ENCODE data around the gene POLD3.
"Not testable (repeated sequence)": the region's sequence is repeated elsewhere in the genome, so short reads cannot be mapped to it uniquely, and the experiment has no call there.

The POLD3 gene

GRCh38 chr11:74639533-74639932, 47.2 kb downstream of the POLD3 start:
- DNase-seq, result no peak

GRCh38 chr11:74641289-74641688, 48.9 kb downstream of the POLD3 start:
- DNase-seq, result peak; percentile 99

- DNase-seq, result peak; percentile 57
Measured at GRCh38 chr11:74641905-74642304, 49.5 kb downstream of the POLD3 start.

GRCh38 chr11:74642912-74643311, 50.5 kb downstream of the POLD3 start:
- DNase-seq, result no peak

- no peak for DNase-seq
Measured at GRCh38 chr11:74644081-74644480, 51.7 kb downstream of the POLD3 start.

GRCh38 chr11:74646215-74646614, 53.8 kb downstream of the POLD3 start:
- DNase-seq, result no peak

GRCh38 chr11:74646954-74647353, 54.6 kb downstream of the POLD3 start:
- no peak for DNase-seq

GRCh38 chr11:74647404-74647803, 55.0 kb downstream of the POLD3 start:
- no peak for DNase-seq

- DNase-seq, result no peak
Measured at GRCh38 chr11:74647831-74648230, 55.4 kb downstream of the POLD3 start.

GRCh38 chr11:74648894-74649293, 56.5 kb downstream of the POLD3 start:
- no peak for DNase-seq

- DNase-seq, result peak; percentile 80
Measured at GRCh38 chr11:74650498-74650897, 58.1 kb downstream of the POLD3 start.

- DNase-seq, result no peak
Measured at GRCh38 chr11:74654976-74655375, 62.6 kb downstream of the POLD3 start.

GRCh38 chr11:74659124-74659523, 66.7 kb downstream of the POLD3 start:
- DNase-seq, result not testable (repeated sequence)

- DNase-seq, result no peak
Measured at GRCh38 chr11:74662487-74663103, 70.2 kb downstream of the POLD3 start.

GRCh38 chr11:74663315-74663714, 70.9 kb downstream of the POLD3 start:
- DNase-seq, result no peak

GRCh38 chr11:74669211-74670160, 77.1 kb downstream of the POLD3 start:
- DNase-seq, result no peak

- DNase-seq, result no peak
Measured at GRCh38 chr11:74670171-74670570, 77.8 kb downstream of the POLD3 start.

GRCh38 chr11:74671520-74672196, 79.3 kb downstream of the POLD3 start:
- no peak for DNase-seq

GRCh38 chr11:74672332-74672955, 80.1 kb downstream of the POLD3 start:
- no peak for DNase-seq

GRCh38 chr11:74672956-74673692, 80.7 kb downstream of the POLD3 start:
- DNase-seq, result no peak

GRCh38 chr11:74673693-74674360, 81.4 kb downstream of the POLD3 start:
- no peak for DNase-seq

GRCh38 chr11:74675761-74676160, 83.4 kb downstream of the POLD3 start:
- no peak for DNase-seq
